ENCODE results near the gene DNAI2. TPM values are rescaled to one million over a fixed set of nuclear protein-coding genes. Genes with fewer than 3 reads are reported as not detected.

DNAI2 gene
- total RNA-seq, 1 donor from 2014 or later = not detected

GRCh38 chr17:74354561-74354960, 80.5 kb downstream of the DNAI2 start:
- no peak overlapping the region for H3K27ac Mint-ChIP-seq
- no peaks in the 10 kb centered on the region for H3K9me3 Mint-ChIP-seq
- no peak for ATAC-seq (ENCODE audit: low read depth)
- intact Hi-C loops (cut with micrococcal nuclease) = no loop called here
- POLR2A ChIA-PET = no interaction called here
- DNase-seq = no peak
- no peak overlapping the region for H3K4me3 Mint-ChIP-seq
- peaks cover 5% of the 10 kb centered on the region for H3K4me1 Mint-ChIP-seq
- H3K36me3 Mint-ChIP-seq (ENCODE audit: low read depth) = no peaks in the 10 kb centered on the region
- TF ChIP-seq CTCF (IDR thresholded peaks at IDR 0.05) = no peak
- CTCF ChIA-PET = interaction anchor here (1.6 kb wide), 1 partner anchor 102 kb away, joined by 5 read pairs; no protein-coding TSS in a partner anchor
- peaks cover 51% of the 10 kb centered on the region for H3K27me3 Mint-ChIP-seq

DNA sequence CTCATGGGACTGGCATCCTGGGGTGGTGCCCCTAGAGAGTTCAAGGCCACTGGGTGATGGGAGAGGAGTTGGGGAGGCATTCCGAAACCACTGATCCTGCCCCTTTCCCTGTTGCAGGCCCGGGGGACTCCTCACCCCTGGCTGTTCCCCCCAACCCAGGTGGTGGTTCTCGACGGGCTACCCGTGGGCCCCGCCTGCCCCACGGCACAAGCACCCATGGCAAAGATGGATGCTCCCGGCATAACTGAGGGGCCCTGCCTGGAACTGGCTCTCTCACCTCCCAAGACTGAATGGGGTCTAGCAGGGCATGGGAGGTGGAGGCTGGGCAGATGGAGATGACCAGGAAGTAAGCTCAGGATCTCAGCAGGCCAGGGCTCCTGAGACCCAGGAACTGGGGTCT, 81.0 kb downstream of the DNAI2 start:
- Mint-ChIP-seq H3K4me3 (no peak overlapping the region), H3K9me3 (no peaks in the 10 kb centered on the region), H3K27me3 (peaks cover 51% of the 10 kb centered on the region), H3K36me3 (ENCODE audit: low read depth) (no peaks in the 10 kb centered on the region), H3K4me1 (peaks cover 5% of the 10 kb centered on the region), H3K27ac (no peak overlapping the region)
- intact Hi-C loops (cut with micrococcal nuclease) = no loop called here
- ChIA-PET CTCF (interaction anchor here (1.6 kb wide), 1 partner anchor 102 kb away, joined by 5 read pairs; no protein-coding TSS in a partner anchor), POLR2A (no interaction called here)
- no peak for TF ChIP-seq CTCF (IDR thresholded peaks at IDR 0.05)
- no peak for DNase-seq
- ATAC-seq (ENCODE audit: low read depth) = no peak

DNA sequence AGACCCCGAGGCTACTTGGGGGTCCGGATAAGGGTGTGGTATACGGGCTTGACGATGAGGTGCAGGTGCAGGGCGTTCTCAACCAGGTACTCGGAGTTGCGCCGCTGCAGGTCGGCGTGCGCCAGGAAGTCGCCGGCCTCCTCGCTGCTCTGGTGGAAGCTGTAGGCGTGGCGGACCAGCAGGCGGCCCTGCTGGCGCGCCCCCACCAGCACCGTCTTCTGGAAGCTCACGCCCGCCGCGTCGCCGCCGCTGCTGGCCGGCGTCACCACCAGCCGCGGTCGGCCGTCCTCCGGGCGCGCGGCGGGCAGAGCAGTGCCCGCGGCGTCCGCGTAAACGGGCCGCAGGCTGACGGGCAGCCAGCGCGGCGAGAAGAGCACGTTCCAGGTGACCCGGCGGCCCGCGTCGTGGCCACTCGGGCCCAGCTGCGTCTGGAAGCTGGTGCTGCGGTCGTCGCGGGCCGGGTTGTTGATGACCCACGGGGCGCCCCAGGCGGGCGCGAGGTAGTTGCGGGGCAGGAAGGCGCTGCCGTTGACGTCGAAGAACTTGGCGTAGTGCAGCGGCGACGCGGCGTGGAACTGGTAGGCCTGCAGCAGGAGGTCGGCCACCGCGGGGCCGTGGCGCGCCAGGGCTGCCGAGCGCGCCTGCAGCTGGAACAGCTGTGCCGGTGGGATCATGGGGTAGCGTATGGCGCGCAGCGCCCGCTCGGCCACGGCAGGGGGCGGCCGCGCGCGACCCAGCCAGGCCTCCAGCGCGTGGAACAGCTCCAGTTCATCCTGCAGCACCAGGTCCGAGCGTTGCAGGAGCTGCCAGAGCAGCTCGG, 82.8 kb downstream of the DNAI2 start:
- Mint-ChIP-seq H3K9me3 (no peaks in the 10 kb centered on the region), H3K27me3 (peaks cover 55% of the 10 kb centered on the region), H3K4me3 (no peak overlapping the region), H3K27ac (no peak overlapping the region), H3K36me3 (ENCODE audit: low read depth) (no peaks in the 10 kb centered on the region), H3K4me1 (peaks cover 5% of the 10 kb centered on the region)
- ChIA-PET CTCF (no interaction called here), POLR2A (no interaction called here)
- DNase-seq (no peak), ATAC-seq (ENCODE audit: low read depth) (no peak)
- intact Hi-C loops (cut with micrococcal nuclease) = no loop called here
- TF ChIP-seq CTCF (IDR thresholded peaks at IDR 0.05) = no peak

DNA sequence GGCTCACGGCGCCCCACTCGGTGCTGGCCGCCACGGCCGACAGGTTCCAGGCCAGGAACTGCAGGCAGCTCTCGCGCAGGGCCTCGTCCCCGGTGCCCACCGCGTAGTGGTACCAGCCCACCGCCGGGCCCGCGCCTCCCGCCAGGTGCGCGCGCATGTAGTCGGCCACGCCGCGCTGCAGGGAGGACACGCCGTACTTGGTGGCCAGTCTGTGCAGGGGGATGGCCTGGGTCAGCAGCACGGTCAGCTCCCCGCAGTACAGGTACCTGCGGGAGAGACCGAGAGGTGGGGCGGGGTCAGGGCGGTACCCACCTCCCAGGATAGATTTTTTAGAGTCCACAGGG, 83.4 kb downstream of the DNAI2 start:
- H3K9me3 Mint-ChIP-seq = no peaks in the 10 kb centered on the region
- peaks cover 59% of the 10 kb centered on the region for H3K27me3 Mint-ChIP-seq
- TF ChIP-seq CTCF (IDR thresholded peaks at IDR 0.05) = no peak
- POLR2A ChIA-PET = no interaction called here
- no peak for DNase-seq
- H3K36me3 Mint-ChIP-seq (ENCODE audit: low read depth) = no peaks in the 10 kb centered on the region
- peaks cover 5% of the 10 kb centered on the region for H3K4me1 Mint-ChIP-seq
- CTCF ChIA-PET = no interaction called here
- intact Hi-C loops (cut with micrococcal nuclease) = no loop called here
- ATAC-seq (ENCODE audit: low read depth) = no peak
- H3K4me3 Mint-ChIP-seq = no peak overlapping the region
- no peak overlapping the region for H3K27ac Mint-ChIP-seq

DNA sequence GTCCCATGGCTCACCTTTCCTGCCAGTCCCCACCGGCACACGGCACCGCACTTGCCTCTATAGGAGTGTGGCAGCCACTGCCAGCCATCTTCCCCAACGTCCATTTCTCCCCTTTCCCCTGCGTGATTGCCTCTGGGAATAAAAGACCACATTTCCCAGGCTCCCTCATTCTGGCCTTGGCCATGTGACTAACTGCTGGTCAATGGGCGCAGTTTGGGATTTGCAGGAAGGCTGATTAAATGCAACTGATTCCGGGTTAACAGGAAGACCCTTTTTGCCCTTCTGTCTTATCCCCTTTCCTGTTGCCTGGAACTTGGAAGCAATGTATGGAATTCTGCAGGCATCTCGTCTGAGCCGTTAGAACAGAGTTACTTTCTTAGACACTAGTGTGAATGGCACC, 84.7 kb downstream of the DNAI2 start:
- no peak for ATAC-seq (ENCODE audit: low read depth)
- H3K4me3 Mint-ChIP-seq = no peak overlapping the region
- POLR2A ChIA-PET = no interaction called here

More for the DNA sequence above, 84.7 kb downstream of the DNAI2 start:
- TF ChIP-seq CTCF (IDR thresholded peaks at IDR 0.05) = no peak
- Mint-ChIP-seq H3K4me1 (peaks cover 5% of the 10 kb centered on the region), H3K27me3 (peaks cover 51% of the 10 kb centered on the region), H3K27ac (no peak overlapping the region), H3K36me3 (ENCODE audit: low read depth) (no peaks in the 10 kb centered on the region), H3K9me3 (no peaks in the 10 kb centered on the region)
- no peak for DNase-seq
- intact Hi-C loops (cut with micrococcal nuclease) = no loop called here
- CTCF ChIA-PET = interaction anchor here (1.2 kb wide), 1 partner anchor 9 kb away, joined by 3 read pairs; no protein-coding TSS in a partner anchor
